Measurements from ENCODE around the gene MARCHF10. TPM values are rescaled to one million over a fixed set of nuclear protein-coding genes. Genes with fewer than 3 reads are reported as not detected.

Gene MARCHF10
- total RNA-seq, 1 donor from 2014 or later, result not detected

GRCh38 chr17:62821189-62822079 is 13.3 kb upstream of the MARCHF10 start:
- CTCF ChIA-PET, result no interaction called here
- intact Hi-C loops (cut with micrococcal nuclease), result no loop called here
- no peak for TF ChIP-seq CTCF (IDR thresholded peaks at IDR 0.05)
- POLR2A ChIA-PET, result no interaction called here
- no peak overlapping the region for H3K27ac Mint-ChIP-seq
- H3K9me3 Mint-ChIP-seq, result no peaks in the 10 kb centered on the region
- ATAC-seq (ENCODE audit: low read depth) (no peak), DNase-seq (no peak)
- no peaks in the 10 kb centered on the region for H3K4me1 Mint-ChIP-seq
- no peaks in the 10 kb centered on the region for H3K36me3 Mint-ChIP-seq (ENCODE audit: low read depth)
- no peak overlapping the region for H3K4me3 Mint-ChIP-seq
- peaks cover 13% of the 10 kb centered on the region for H3K27me3 Mint-ChIP-seq

GRCh38 chr17:62819511-62820221 is 11.6 kb upstream of the MARCHF10 start:
- no peak for ATAC-seq (ENCODE audit: low read depth)
- H3K36me3 Mint-ChIP-seq (ENCODE audit: low read depth), result no peaks in the 10 kb centered on the region
- CTCF ChIA-PET, result no interaction called here
- DNase-seq, result no peak
- H3K4me3 Mint-ChIP-seq, result no peak overlapping the region
- no peak overlapping the region for H3K27ac Mint-ChIP-seq
- H3K27me3 Mint-ChIP-seq, result peaks cover 13% of the 10 kb centered on the region
- TF ChIP-seq CTCF (IDR thresholded peaks at IDR 0.05), result no peak
- intact Hi-C loops (cut with micrococcal nuclease), result no loop called here
- H3K9me3 Mint-ChIP-seq, result no peaks in the 10 kb centered on the region
- H3K4me1 Mint-ChIP-seq, result no peaks in the 10 kb centered on the region
- POLR2A ChIA-PET, result no interaction called here

- Mint-ChIP-seq H3K27ac (no peak overlapping the region), H3K9me3 (peaks cover 9% of the 10 kb centered on the region), H3K4me1 (no peaks in the 10 kb centered on the region), H3K4me3 (no peak overlapping the region), H3K27me3 (peaks cover 15% of the 10 kb centered on the region), H3K36me3 (ENCODE audit: low read depth) (no peaks in the 10 kb centered on the region)
- CTCF ChIA-PET, result no interaction called here
- no peak for TF ChIP-seq CTCF (IDR thresholded peaks at IDR 0.05)
- POLR2A ChIA-PET, result no interaction called here
- DNase-seq (no peak), ATAC-seq (ENCODE audit: low read depth) (no peak)
- intact Hi-C loops (cut with micrococcal nuclease), result no loop called here
These were observed 10.4 kb upstream of the MARCHF10 start for GRCh38 chr17:62818526-62818925.

- H3K27me3 Mint-ChIP-seq, result peaks cover 15% of the 10 kb centered on the region
- CTCF ChIA-PET, result no interaction called here
- no peaks in the 10 kb centered on the region for H3K36me3 Mint-ChIP-seq (ENCODE audit: low read depth)
- POLR2A ChIA-PET, result interaction anchor here (0.7 kb wide), 1 partner anchor 671 kb away, joined by 5 read pairs; no protein-coding TSS in a partner anchor
- TF ChIP-seq CTCF (IDR thresholded peaks at IDR 0.05), result no peak
- H3K4me3 Mint-ChIP-seq, result no peak overlapping the region
- H3K27ac Mint-ChIP-seq, result no peak overlapping the region
- intact Hi-C loops (cut with micrococcal nuclease), result no loop called here
- DNase-seq, result no peak
- peaks cover 10% of the 10 kb centered on the region for H3K9me3 Mint-ChIP-seq
- H3K4me1 Mint-ChIP-seq, result no peaks in the 10 kb centered on the region
- ATAC-seq (ENCODE audit: low read depth), result no peak
These were observed 8.2 kb upstream of the MARCHF10 start for GRCh38 chr17:62816282-62816839.

- Mint-ChIP-seq H3K9me3 (peaks cover 10% of the 10 kb centered on the region), H3K27me3 (peaks cover 14% of the 10 kb centered on the region), H3K4me1 (peaks cover 2% of the 10 kb centered on the region), H3K36me3 (ENCODE audit: low read depth) (no peaks in the 10 kb centered on the region), H3K27ac (no peak overlapping the region), H3K4me3 (no peak overlapping the region)
- CTCF ChIA-PET, result interaction anchor here (0.6 kb wide), 1 partner anchor 255 kb away, joined by 3 read pairs; no protein-coding TSS in a partner anchor
- ATAC-seq (ENCODE audit: low read depth), result no peak
- intact Hi-C loops (cut with micrococcal nuclease), result no loop called here
- no peak for DNase-seq
- TF ChIP-seq CTCF (IDR thresholded peaks at IDR 0.05), result no peak
- POLR2A ChIA-PET, result no interaction called here
These were observed 1.5 kb upstream of the MARCHF10 start for GRCh38 chr17:62809656-62810055.
